Left lobe of liver (tissue), 2 donors: Measurements from ENCODE around the gene RHEBL1. TPM values are rescaled to one million over a fixed set of nuclear protein-coding genes. Genes with fewer than 3 reads are reported as not detected.

Source experiments
- ATAC-seq: fragments of 200-7000 bp; cut with Tn5 transposase; one replicate; pipeline ENCODE4 v1.9.1; 2020; ENCODE audit warnings: mild to moderate bottlenecking, moderate library complexity
- DNase-seq: peaks from one replicate; pipeline ENCODE4 v3.0.0-alpha.2; 2020; ENCODE audit warnings: low spot score
- total RNA-seq: library from RNA; stranded (reverse); gene quantifications from one replicate; pipeline ENCODE4 v1.2.1, GENCODE V29; 2021
- donor health status: DM: no; HTN: no; CAD: no; lungs with moderate emphysema.
- donor health status: DM: no; HTN: yes; CAD: no.

Gene RHEBL1
- total RNA-seq, 1 donor from 2014 or later = 0.18 TPM

DNA sequence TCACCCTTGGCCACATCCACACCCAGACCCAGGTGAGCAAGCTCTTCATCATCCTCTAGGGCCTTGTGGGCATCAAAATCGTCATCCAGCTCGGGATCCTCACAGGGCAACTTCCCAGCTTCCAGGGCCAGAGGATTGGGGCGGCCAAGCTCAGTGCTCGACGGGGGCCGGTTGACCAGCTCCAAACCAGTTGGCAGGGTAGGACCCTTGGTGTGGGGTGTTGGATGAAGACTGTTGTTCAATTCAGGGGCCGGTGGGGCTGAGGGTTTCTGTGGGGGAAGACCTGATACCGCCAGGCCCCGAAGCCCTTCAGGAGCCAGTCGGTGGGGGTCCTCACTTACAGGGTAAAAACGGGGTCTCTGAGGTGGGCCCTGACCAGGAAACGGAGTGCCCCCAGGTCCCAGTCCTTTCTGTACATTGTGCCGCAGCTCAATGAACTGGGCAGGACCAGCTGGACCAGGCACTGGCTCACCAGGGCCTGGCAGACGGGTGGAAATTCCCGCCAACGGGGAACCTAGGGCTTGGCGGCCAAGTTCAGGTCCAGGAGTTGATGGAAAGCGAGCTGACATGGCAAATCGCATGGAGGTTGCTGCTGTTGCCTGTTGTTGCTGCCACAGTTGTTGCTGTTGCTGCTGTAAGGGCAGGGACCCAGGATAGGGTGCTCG lies 31.4 kb downstream of the RHEBL1 start:
- DNase-seq (no peak), ATAC-seq (no peak)

DNA sequence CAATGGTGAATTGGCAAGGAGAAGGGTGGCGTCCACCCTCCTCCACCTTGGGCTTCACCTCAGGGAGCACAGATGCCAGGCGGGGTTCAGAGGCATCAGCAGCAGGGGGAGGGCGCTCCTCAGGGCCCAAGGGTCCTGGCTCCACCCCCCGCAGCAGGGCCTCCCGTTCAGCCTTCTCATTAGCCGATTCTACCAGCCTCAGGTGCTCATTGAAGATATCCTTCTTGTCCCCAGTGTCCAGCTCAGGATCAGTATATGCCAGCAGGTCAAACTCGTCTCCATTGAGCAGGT lies 31.9 kb downstream of the RHEBL1 start:
- no peak for ATAC-seq
- DNase-seq = no peak

- no peak for DNase-seq
- no peak for ATAC-seq
Observed at GRCh38 chr12:49037111-49037946, 32.5 kb downstream of the RHEBL1 start.

DNA sequence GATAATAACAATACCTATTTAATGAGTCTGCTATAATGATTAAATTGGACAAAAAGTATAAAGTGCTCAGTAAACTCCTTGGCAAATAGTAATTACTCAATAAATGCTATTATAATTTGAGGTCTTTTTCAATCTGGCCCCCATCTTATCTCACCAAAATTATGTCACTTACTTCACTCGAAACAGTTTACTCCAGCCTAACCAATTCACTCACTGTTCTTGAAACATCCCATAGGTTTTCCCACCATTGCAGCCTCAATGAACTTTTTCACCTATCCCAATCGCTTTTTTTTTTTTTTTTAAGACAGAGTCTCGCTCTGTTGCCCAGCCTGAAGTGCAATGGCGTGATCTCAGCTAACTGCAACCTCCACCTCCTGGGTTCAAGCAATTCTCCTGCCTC lies 33.8 kb downstream of the RHEBL1 start:
- DNase-seq (no peak), ATAC-seq (no peak)

- ATAC-seq = no peak
- DNase-seq = no peak
Observed at GRCh38 chr12:49034286-49034622, 35.5 kb downstream of the RHEBL1 start.

DNA sequence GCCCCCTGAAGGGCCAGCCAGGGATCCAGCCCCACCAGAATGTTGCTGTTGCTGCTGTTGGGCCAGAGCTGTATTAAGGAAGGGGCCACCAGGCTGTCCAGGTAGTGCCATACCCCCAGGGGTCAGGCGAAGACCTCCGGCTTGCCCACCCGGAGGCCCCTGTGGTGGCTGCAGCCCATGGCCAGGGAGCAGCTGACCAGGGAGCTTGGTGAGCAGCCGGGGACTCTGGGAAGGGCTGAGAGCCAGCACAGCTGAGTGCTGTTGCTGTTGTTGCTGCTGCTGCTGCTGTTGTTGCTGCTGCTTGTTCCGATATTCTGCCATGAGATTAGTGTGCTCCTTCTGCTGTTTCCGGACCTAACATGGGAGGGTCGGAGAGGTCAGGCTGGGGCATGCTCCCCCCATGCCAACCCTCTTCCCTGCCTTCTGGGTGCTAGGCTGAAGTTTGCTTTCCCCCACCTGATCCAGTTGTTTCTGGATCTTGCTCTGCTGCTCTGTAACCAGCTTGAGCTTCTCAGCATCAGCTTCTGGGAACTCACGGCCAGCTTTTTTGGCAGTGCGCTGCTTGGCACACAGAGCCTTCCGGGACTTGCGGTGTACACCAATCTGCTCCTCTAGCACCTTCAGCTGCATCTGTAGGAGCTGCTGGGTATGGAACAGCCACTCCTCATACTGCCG lies 36.0 kb downstream of the RHEBL1 start:
- no peak for DNase-seq
- ATAC-seq = no peak

DNA sequence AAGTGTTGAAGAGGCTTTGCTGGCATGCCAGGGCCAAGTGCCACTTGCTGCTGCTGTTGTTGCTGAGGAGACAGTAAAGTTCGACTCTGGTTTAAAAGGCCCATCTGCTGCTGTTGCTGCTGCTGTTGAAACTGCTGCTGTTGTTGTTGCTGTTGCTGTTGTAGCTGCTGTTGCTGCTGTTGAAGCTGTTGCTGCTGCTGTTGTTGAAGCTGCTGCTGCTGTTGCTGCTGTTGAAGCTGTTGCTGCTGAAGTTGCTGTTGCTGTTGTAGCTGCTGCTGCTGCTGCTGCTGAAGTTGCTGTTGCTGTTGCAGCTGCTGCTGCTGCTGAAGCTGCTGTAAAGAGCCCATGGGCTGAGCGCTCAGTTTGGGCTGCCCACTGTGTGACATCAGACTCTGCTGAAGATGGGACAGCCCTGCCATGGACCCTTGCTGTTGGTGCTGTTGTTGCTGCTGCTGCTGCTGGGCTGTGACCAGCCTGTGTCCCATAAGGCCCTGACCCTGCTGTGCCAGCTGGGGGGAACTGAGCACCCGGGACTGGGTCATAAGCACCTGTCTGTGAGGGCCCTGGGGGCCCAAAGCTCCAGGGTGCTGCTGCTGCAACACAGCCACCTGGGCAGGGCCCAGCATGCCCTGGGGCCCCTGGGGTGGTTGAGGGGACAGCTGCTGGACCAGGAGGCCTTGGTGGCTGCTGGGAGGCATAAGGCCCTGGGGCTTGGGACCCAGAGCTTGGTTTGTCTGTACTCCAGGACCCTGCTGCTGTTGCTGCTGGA lies 36.9 kb downstream of the RHEBL1 start:
- ATAC-seq (no peak), DNase-seq (peak; percentile 44)

- ATAC-seq (no peak), DNase-seq (no peak)
Observed at GRCh38 chr12:49032276-49032675, 37.5 kb downstream of the RHEBL1 start.

DNA sequence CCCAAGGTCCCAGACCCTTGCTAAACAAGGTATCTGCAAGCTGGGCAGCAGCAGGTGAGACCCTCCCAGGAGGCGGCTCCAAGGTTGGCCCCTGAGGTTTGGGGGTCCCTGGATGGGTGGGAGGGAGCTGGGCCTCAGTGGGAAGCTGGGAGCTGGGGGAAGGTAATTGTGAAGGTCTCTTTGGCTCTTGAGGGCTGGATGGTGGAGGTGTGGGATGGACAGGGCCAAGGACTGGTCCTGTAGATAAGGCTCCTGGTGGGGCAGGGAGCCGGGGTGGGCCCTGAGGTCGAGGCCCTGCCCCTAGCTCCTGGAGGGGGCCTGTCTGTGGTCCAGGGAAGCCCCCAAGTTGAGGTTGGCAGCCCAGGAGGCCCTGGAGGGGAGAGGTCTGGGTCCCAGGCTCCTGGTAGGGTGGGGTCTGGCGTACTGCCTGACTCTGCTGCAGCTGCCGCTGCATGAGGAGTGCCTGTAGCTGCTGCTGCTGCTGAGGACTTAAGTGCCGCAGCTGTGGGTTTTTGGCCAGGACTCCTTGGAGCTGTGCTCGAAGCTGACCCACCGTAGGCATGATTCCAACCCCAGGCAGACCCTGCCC lies 38.1 kb downstream of the RHEBL1 start:
- DNase-seq = no peak
- ATAC-seq = peak; percentile 8

DNA sequence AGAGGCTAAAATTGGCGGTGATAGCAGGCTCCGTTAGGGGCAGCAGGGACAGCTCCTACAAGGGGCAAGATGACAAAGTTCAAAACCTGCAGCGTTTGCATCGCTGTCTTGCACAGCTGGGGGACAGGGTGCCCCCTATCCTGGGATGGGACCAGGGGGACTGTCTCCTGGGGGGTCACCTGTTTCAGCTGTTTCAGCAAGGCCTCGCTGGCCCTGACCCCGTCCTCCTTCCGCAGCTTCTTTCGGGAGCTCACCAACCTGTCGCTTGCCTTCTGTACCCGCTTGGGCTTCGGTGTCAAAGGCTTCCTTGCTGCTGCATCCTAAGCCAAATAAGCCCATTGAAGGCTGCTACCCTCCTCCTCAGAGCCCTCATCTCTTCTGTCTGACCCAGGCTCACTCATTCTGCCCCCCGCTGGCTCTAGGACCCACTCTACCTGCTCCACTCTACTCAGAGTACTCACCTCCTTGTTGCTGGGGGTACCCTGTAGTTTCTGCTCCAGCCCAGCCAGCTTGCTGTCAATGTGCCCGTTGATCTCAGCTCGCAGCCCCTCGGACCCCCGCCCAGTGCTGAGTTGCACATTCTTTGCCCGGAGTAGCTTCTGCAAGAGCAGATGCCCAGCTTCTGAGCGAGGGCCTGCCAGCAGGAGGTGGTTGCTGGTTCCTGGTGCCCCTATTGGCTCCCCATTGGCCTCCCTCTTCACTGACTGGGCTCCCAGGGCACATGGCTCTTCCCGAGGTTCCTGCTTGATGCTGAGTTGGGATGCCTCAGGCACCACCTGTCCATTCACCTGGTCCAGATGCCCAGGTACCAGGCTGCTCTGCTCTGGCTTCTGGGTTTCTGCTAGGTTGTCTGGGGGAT lies 38.8 kb downstream of the RHEBL1 start:
- ATAC-seq = no peak
- DNase-seq = peak; percentile 43

DNA sequence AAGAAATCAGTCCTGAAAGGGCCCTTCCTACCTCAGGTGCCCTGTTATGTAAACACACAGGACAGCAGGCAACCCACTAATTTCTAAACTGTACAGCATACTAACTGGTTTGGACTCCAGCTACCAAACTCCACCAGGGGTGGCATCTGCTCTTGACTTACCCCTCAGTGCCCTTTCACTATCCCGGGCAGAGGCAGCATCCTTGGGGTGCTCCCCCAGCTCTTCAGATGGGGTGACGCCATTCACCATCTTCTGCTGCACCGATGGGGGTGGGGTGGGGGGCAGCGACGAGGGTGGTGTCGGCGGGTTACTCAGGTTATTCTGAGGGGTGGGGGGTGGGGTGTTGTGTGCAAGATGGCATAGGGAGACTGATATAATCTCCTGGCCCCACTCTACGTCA lies 39.7 kb downstream of the RHEBL1 start:
- DNase-seq (no peak), ATAC-seq (no peak)

DNA sequence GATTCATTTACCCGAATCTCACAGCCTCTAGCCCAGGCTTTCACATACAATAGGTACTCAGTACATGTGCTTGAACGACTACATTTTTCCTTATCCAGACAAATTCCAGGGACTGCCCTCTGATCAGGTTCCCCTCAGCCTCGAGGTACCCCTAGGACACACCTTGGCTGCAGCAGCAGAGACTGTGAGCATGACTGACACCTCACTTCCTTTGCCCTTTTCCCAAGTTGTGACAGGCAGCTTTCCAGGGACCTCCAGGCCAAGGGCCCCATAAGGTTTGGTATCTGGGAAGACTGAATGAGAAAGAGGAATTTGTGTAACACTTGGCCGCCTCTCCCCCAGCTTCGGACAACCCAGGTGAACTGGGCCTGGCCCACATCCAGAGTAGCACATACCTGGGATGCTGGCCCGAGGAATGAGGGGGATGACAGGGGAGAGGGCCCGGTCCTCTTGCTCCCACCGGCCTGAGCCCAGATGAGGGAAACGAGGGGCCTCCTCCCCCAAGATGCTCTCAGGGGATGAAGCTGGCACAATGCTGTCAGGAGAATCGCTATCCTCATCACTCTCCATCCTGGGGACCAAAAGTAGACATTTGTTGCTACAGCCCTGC lies 41.0 kb downstream of the RHEBL1 start:
- DNase-seq (no peak), ATAC-seq (no peak)

DNA sequence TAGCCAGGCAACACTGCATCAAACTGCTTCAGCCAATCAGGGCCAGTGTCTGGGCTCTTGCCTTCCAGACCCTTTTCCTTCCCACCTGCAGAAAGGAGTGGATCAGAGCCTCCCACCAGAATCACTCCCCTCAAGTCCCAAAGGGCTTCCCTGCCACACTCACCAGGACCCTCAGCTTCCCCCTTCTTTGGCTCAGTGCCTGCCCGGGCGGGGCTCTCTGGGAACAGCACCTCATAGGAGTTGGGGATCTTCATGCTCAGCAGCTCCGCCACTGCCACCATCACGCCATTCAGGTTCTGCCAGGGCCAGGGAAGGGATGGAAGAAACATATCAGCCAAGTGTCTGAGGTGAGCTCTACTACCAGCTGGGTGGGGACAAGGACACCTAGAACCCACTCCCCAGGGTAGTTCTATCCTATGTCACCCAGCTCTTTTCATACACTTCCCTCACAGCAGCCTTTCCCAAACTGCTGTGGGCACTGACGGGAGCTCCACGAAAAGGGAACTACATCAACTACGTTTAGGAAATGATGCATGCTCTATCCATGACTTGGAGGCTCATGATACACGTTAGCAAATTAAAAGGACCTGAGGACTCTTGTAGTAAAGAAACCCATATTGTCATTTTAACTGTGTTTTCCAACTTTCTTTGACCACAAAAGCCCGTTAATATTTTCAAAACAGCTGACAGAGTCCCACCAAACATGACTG lies 41.8 kb downstream of the RHEBL1 start:
- DNase-seq (peak; percentile 48), ATAC-seq (no peak)

GRCh38 chr12:49026678-49027480 lies 42.9 kb downstream of the RHEBL1 start:
- DNase-seq (peak; percentile 46), ATAC-seq (peak; percentile 10)

- ATAC-seq (no peak), DNase-seq (no peak)
Observed at GRCh38 chr12:49026101-49026500, 43.7 kb downstream of the RHEBL1 start.

- no peak for ATAC-seq
- DNase-seq = no peak
Observed at GRCh38 chr12:49025463-49025862, 44.3 kb downstream of the RHEBL1 start.

GRCh38 chr12:49024543-49024942 lies 45.2 kb downstream of the RHEBL1 start:
- ATAC-seq = no peak
- no peak for DNase-seq

DNA sequence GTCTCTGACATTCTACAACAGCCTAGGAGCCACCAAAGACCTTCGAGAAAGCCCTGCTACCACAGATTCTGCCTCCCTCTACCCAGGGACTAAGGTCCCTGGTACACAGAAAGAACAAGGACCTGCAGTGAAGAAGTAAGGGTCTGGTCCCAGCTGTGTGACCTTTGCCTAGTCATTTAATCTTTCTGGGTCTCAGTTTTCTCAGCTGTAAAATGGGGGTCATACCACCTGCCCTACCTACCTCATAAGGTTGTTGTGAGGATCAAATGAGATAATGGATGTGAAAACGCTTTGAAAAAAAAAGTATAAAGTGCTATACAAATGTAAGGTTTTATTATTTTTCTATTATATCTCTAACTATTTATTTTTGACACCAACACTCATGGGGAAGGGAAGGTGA lies 46.0 kb downstream of the RHEBL1 start:
- DNase-seq = no peak
- ATAC-seq = no peak
